Putamen (tissue), 1 donor: ENCODE measurements around the gene ATP8B4.

Experiments used
- DNase-seq: peaks from one replicate; pipeline ENCODE4 v3.0.0-alpha.2; 2016; ENCODE audit warnings: low spot score

The ATP8B4 gene

GRCh38 chr15:50059883-50060282 is 59.1 kb downstream of the ATP8B4 start:
- DNase-seq = no peak

- no peak for DNase-seq
Observed at GRCh38 chr15:50059203-50059772, 59.7 kb downstream of the ATP8B4 start.

- peak; percentile 24 for DNase-seq
Observed at GRCh38 chr15:50057905-50058639, 61.0 kb downstream of the ATP8B4 start.

GRCh38 chr15:50057196-50057595 is 61.8 kb downstream of the ATP8B4 start:
- no peak for DNase-seq

DNA sequence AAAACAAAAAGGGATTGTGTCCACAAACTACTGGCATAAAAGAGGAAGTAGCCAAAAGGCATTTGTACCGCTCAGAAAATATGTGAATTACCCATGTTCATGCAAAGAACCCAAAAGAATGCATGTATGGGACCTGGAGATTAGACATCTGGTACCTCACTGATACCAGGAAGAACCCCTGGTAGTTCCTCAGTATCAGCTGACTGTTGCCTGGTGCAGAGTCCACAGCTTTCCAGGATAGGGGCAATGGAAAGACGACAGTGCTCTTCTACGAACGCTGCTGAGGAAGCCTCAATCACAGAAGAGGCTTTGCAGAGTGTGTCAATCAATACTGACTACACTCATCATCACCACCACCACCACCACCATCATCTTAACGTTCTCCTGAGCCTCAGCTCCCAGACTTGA is 63.3 kb downstream of the ATP8B4 start:
- DNase-seq = no peak

GRCh38 chr15:50055332-50055731 is 63.7 kb downstream of the ATP8B4 start:
- no peak for DNase-seq

GRCh38 chr15:50053055-50053856 is 65.8 kb downstream of the ATP8B4 start:
- no peak for DNase-seq

GRCh38 chr15:50051811-50052419 is 67.1 kb downstream of the ATP8B4 start:
- DNase-seq = peak; percentile 72

DNA sequence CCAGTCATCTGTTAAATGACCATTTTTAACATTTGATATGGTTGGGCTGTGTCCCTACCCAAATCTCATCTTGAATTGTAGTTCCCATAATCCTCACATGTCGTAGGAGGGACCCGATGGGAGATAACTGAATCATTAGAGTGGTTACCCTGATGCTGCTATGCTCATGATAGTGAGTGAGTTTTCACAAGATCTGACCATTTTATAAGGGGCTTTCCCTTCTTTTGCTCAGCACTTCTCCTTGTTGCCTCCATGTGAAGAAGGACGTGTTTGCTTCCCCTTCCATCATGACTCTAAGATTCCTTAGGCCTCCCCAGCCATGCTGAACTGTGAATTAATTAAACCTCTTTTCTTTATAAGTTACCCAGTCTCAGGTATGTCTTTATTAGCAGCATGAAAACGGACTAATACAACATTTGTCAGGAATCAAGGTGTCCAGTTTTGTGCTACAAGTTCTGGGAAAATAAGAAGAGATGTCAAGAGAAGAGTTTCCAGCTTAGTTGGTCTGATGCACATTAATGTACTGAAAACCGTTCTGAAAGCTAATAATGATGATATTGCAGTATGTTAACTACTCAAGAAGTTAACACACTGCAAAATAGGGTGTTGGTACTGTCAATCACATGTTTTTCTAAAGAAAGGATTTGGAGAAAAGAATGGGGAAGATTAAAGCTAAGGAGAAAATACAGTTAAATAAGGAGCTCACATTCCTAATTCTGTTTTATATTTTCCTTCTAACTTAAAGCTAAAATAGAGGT is 67.9 kb downstream of the ATP8B4 start:
- no peak for DNase-seq

DNA sequence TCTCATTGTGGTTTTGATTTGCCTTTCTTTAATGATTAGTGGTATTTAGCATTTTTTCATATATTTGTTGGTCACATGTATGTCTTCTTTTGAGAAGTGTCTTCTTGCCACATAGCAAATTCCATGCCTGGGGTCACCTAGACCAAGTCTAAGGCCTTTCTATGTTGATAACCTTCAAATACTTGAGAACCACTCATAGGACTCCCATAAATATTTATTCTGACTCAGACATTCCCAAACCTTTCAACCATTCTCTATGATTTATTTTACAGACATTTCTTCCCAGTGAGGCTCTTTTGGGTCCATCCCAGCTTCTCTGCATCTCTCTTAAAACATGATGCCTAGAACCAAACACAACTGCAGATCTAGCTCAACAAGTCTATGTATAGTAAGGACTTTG is 69.2 kb downstream of the ATP8B4 start:
- DNase-seq = no peak

- DNase-seq = peak; percentile 34
Observed at GRCh38 chr15:50046867-50047266, 72.2 kb downstream of the ATP8B4 start.

- no peak for DNase-seq
Observed at GRCh38 chr15:50046159-50046558, 72.9 kb downstream of the ATP8B4 start.

- DNase-seq = no peak
Observed at GRCh38 chr15:50044904-50045303, 74.1 kb downstream of the ATP8B4 start.

DNA sequence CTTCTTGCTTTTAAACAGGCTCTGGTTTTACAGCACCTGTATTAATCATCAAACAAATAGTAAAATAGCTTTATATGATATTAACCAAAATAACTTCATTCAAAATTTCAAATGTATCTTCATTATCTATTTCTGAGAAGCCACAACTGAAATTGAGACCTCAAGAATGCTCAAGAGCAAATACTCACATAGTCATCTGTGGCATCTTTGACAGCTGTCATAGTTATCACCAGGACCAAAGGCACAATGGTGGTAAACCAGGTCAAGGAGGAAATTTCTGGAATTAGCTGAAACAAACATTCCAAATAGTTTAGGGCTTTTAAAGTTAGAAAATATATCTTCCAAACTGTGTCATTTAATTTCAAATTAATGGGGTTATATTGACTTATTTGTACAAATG is 74.6 kb downstream of the ATP8B4 start:
- no peak for DNase-seq

GRCh38 chr15:50042775-50043174 is 76.3 kb downstream of the ATP8B4 start:
- no peak for DNase-seq

- no peak for DNase-seq
Observed at GRCh38 chr15:50030456-50030855, 88.6 kb downstream of the ATP8B4 start.

GRCh38 chr15:50028326-50028725 is 90.7 kb downstream of the ATP8B4 start:
- DNase-seq = no peak

GRCh38 chr15:50024281-50024680 is 94.8 kb downstream of the ATP8B4 start:
- DNase-seq = no peak

GRCh38 chr15:50018491-50018890 is 100.5 kb downstream of the ATP8B4 start:
- DNase-seq = no peak

- no peak for DNase-seq
Observed at GRCh38 chr15:50017522-50017921, 101.5 kb downstream of the ATP8B4 start.

DNA sequence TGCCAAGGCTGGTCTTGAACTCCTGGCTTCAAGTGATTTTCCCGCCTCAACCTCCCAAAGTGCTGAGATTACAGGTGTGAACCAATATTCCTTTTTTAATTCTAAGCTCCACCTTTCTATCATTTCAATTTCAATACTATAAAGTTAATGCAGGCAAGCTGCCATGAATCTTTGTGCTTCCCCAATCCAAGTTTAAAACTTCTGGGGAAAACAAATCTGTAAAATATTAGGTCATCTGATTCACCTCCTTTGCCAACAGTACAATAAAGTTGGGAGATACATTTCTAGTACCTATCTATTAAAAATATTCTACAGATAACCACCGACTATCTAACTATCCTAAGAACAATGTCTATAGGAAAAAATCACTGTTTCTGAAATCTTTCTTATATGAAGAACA is 102.1 kb downstream of the ATP8B4 start:
- no peak for DNase-seq

DNA sequence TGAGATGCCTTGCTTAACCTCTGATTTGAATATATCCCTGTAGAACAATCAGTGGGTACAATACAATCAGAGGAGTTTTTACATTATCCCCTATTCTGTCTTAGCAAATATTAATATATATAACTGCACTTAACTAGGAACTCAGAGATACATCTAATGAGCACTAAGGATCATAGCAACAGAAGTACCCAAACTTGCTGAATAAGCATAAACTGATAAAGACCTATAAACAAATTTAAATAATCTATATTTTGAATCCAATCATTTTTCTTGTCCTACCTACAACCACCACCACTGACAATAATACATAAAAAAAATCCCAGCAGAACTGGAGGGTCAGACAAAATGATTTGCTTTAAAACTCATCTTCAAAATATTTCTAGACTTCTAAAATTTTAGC is 106.2 kb downstream of the ATP8B4 start:
- DNase-seq = no peak
